ENCODE measurements around the gene GFOD1.

Gene GFOD1

DNA sequence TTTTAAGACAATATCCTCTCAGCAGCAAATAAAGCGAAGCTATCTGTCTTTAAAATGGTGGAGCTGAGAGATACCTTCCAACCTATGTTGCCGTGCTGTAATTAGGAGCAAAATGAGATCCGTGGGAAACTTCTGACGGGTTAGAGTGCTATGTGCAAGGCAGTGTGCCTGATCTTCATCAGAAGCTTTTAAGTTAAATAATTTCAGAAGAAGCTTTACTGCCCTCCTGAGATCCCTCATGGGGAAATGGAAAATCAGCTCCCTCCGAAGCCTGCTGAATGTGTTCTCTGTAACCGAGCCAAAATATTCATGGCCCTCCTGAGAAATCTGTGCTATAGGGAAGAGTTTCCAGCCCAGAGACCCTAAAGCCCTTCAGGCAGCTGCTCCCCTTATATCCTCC, 115.3 kb downstream of the GFOD1 start:
- DNase-seq, result no peak

DNA sequence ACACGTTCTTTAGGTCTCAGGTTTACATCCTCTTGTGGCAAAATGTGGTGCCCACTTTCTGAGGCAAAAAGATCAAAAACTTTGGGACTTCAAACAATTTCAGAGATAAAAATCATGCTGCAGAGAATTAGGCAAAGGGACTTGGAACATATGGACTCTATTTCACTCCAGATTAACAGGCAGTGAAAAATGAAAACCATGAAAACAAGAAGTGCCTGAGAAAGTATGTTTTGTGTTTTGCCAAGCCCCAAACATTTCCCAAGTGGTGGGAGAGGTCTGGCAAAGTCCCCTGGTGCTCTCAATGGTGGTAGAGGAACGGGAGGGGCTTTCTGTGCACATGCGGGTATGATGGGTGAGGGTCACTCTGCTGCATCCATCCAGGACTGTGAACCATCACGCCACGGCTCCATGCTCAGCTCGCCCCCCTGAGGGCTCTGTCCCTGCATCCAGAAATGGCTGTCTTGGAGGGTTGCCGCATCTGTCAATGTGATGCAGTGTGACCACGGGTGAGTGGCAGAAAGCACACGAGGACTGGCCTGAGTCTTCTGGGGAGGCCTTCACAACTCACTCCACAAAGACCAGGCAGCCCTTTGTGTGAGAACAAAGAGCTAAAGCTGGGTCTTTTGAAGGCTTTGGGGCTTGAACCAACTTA, 115.9 kb downstream of the GFOD1 start:
- DNase-seq, result no peak

DNA sequence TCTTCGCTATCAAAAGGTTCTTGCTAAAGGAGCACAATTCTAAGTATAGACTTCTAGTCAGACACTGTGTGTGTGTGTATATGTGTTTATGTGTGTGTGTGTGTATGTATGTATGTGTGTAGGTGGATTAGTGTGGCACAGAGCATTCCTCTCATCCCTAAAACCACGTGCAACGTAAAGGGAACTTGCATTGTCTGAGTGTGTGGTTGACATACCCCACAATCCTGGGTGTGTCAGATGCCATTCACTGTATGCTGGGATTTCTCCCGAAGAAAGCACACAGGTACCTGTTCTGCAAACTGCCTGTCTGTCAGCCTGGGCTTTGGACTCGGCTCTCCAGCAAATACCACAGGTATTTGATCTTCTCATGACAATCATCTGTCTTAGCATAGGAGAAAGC, 116.8 kb downstream of the GFOD1 start:
- DNase-seq, result no peak

DNA sequence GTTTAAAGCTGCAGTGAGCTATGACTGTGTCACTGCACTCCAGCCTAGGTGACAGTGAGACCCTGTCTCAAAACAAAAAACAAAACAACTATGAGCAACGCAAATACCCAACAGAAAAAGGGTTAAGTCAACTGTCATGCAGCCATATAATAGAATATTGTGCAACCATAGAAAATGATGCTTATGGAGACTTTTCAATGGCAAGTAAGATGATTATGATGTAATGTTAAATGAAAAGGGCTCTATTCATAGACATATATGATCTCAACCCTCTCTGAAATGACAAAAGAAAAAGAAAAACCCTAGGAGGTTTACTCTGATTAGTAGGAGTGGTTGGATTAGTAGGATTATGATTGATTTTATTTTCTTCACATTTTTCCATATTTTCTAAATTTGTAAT, 117.8 kb downstream of the GFOD1 start:
- DNase-seq, result no peak

DNA sequence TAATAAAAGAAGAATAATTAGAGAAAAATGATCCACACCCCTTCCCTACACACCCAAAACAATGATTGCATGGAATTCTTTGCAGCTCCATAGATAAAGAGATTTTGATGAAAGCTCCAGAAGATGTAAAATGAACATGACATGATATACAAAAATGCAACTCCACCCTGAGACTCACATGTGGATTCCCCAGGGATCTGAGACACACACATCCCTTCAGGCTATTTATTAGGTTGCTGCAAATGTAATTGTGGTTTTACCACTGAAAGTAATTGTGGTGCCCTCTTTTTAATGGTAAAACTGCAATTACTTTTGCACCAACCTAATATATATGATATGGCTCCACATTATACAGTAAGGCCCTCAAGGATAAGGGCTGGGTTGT, 118.7 kb downstream of the GFOD1 start:
- DNase-seq, result no peak

- no peak for DNase-seq
These were observed 119.2 kb downstream of the GFOD1 start for GRCh38 chr6:13368079-13368730.

DNA sequence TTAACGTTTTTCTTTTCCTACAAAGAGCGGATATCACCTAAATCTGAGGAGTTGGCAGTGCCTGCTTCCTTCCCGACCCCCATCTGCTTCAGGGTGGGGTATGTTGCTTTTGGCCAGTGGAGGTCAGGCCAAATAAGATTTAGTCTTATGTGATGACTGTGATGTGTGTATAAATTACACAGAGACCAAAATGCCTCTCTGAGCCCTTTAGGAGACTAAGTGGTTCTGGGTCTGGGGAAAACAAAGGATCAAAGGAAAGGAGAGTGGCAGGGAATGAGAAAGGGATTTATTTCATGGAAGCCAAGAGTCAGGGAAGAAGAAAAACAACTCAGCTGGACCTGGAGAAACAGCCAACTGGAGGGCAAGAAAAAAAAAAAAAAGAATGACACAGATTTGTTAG, 120.0 kb downstream of the GFOD1 start:
- no peak for DNase-seq

DNA sequence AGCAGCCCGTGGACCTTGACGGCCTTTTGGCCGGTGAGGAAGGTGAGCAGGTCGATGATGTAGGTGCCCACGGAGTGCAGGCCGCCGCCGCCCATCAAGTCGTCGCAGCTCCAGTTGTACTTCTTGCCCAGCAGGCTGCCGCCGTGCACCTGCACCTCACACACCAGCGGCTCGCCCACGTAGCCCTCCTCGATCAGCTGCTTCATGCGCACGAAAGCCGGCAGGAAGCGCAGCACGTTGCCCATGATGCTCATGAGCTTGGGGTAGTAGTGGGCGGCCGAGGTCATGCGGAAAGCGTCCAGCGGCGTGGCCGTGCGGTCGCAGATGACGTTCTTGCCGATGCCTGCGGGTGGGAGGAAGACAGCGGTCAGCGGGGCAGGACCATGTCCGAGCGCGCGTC, 122.1 kb downstream of the GFOD1 start:
- DNase-seq, result no peak

DNA sequence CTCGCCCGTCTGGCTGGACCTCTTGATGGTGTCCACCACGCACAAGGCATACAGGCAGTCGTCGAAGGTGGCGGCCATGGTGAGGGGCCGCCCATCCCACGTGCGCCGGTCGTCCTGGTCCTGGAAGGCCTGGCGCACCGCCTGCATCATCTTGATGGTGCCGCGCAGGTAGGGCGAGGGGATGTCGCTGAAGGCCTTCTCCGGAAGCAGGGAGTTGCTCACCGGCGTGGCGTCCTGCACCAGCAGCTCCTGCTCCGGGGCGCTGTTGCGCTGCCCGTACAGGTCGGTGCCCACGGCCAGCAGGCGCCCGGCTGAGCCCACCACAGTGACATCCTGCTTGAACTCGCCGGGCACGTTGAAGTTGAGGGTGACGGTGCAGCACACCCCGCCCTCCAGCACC, 122.6 kb downstream of the GFOD1 start:
- no peak for DNase-seq

GRCh38 chr6:13362412-13362811, 125.0 kb downstream of the GFOD1 start:
- DNase-seq, result no peak

- DNase-seq, result no peak
These were observed 126.5 kb downstream of the GFOD1 start for GRCh38 chr6:13360671-13361540.

- no peak for DNase-seq
These were observed 128.1 kb downstream of the GFOD1 start for GRCh38 chr6:13359287-13359686.

GRCh38 chr6:13358511-13358910, 128.9 kb downstream of the GFOD1 start:
- no peak for DNase-seq

DNA sequence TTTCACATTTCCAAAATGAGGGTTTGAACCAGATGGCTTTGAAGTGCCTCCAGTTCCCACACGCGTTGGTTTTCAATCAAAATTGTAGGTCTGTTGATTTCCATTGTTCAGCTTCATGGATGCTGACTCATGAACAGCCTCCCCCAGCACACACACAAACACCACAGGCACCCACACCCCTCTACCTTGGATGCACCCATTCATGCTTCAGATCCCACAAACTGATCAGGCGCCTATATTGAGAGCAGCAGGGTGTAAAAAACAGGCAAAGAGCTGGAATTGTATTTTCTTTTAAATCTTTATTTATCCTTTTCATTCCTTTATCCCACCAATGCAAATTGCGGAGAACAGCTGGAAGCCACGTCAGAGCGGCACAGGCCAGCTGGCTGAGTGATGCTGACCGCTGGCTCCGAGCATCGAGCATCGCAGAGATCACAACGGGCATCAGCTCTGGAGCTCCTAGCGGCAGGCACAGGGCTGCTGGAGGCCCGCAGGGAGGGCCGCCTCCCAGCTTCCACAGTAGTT, 129.8 kb downstream of the GFOD1 start:
- no peak for DNase-seq

GRCh38 chr6:13355999-13356785, 131.2 kb downstream of the GFOD1 start:
- no peak for DNase-seq

DNA sequence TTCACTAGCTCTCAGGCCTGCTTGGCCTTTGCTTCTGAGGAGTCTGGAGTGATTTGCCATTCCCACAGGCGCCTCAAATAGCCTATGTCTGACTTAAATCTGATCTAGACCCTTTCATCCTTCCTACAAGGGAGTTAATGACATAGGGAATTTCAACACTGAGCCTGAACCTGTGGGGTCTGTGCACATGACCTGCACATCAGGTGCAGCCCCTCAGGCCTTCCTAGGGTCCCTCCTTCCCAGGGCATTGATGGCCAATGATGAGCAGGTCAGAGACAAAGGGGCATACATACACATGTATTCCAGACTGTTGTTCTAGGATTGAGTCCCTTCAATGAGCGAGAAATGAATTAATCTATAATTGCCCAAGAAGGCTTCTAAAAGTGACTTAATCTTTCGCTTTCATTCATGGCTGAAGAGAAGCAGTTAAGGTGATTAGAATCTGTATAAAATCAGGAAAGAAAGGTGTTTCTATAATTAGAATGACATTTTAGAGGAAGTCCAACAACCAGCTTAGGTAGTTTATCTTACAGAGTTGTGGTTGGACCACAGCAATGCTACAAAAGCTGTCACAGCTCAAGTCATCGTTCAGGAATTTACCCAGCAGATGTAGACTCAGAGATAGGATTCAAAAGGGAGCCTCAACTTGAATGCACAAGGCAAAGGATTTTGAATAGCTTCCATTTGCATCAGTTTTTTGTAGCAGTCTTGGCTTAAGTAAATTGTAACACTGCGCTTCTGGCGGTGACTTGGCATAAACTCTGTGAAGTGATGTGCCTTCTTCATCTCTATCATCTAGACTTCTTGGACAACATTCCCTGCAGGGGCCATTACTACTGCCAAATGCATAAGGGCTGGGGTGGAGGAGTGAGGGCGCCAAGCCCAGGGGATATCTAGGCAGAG, 132.1 kb downstream of the GFOD1 start:
- DNase-seq, result no peak

DNA sequence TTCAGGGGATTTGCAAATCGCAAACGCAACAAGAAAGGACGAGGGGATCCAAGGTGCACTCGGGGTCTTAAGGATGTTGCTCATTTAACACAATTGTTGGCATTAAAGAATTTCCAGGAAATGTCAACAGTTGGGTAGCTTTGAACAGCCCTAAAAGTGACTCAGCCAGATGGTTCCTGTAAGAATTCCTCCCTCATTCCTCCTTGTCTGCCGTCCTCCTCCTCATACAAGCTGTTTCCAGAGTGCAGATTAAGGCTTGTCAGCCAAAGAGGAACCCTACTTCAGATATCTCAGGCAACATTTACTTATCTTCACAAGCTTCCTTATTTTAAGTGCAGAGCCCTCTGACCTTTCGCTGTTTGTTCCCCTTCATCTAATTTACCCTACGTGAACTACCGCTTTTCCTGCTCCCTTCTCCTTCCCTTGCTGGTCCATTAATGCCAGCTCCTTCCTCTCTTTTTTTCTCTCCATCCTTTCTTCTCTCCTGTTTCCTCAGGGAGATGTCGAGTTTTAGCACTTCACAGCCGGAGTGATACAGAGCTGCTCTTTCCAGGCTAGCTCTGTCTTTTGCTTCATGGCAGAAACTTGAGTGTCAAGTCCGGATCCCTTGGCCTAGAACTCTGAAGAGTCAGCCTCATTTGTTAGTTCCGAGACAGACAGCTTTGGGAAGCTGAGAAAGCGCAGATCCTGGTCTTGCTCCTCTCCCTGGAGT, 132.9 kb downstream of the GFOD1 start:
- no peak for DNase-seq

GRCh38 chr6:13352165-13352564, 135.2 kb downstream of the GFOD1 start:
- no peak for DNase-seq

GRCh38 chr6:13351271-13351670, 136.1 kb downstream of the GFOD1 start:
- DNase-seq, result no peak

- DNase-seq, result no peak
These were observed 137.4 kb downstream of the GFOD1 start for GRCh38 chr6:13349811-13350506.

Data from activated CD8-positive, alpha-beta memory T cell treated with anti-CD3 and anti-CD28 coated beads for 24 hours (primary cell).